Thyroid gland (tissue), 4 donors: ENCODE data around the gene IVD. TPM values are rescaled to one million over a fixed set of nuclear protein-coding genes. Genes with fewer than 3 reads are reported as not detected.

Experiments
- DNase-seq, 2 donors: peaks; one replicate each; pipeline ENCODE4 v3.0.0-alpha.2; 2019
- H3K27ac ChIP-seq, 3 donors: fragments of 200-600 bp; sonication (generic); 1 replicate in 2 of 3; 2 replicates in 1 of 3; pipeline ENCODE4 v1.5.1; 2016 to 2019; ENCODE audit warnings: mild to moderate bottlenecking in 1 of 3, moderate library complexity in 1 of 3
- H3K27me3 ChIP-seq: fragments of 200-600 bp; sonication (generic); one replicate; pipeline ENCODE4 v1.5.1; 2019
- H3K36me3 ChIP-seq, 2 donors: fragments of 200-600 bp; sonication (generic); one replicate each; pipeline ENCODE4 v1.5.1; 2016 to 2019
- H3K4me1 ChIP-seq, 2 donors: fragments of 200-600 bp; sonication (generic); one replicate each; pipeline ENCODE4 v1.5.1; 2017 to 2019
- H3K4me3 ChIP-seq, 3 donors: fragments of 200-600 bp; sonication (generic); replicated peaks in 1 of 3; 1 replicate in 2 of 3; 2 replicates in 1 of 3; pipeline ENCODE4 v1.5.1; 2016; ENCODE audit warnings: mild to moderate bottlenecking in 1 of 3
- H3K9me3 ChIP-seq: fragments of 200-600 bp; sonication (generic); one replicate; pipeline ENCODE4 v1.5.1; 2017
- CTCF ChIP-seq, 6 experiments: fragments of 200-600 bp in 3 of 6; fragments of 450-650 bp in 3 of 6; sonication (generic) in 3 of 6; IDR thresholded peaks; one replicate each; pipeline ENCODE4 v1.5.1; 2016 to 2019; ENCODE audit warnings: antibody characterized with exemption in 6 of 6, mild to moderate bottlenecking in 2 of 6, inconsistent platforms in 1 of 6, moderate library complexity in 1 of 6
- POLR2A ChIP-seq, 2 donors: fragments of 450-650 bp; IDR thresholded peaks; one replicate each; pipeline ENCODE4 v1.6.1; 2017; ENCODE audit warnings: antibody characterized with exemption in 2 of 2, mild to moderate bottlenecking in 2 of 2, moderate library complexity in 1 of 2
- WGBS, 2 donors: methylation state at CpG; one replicate each; pipeline ENCODE4 v1.1.5; 2017; 5-methylcytosine and 5-hydroxymethylcytosine counted together
- intact Hi-C: fragments of 100-400 bp; cut with DNase I; formaldehyde crosslinking; loops from one replicate; pipeline ENCODE4 v1.15.1; 2023
- total RNA-seq, 4 donors: library from RNA; depleted of rRNA; stranded (reverse); fragments of >200 nt; gene quantifications; one replicate each; pipeline ENCODE4 v1.2.3, GENCODE V29; 2016

IVD gene
- total RNA-seq, 4 donors from 2014 or later, result 393 to 723 (median 539) TPM

GRCh38 chr15:40469776-40470390 is 64.3 kb downstream of the IVD start:
- TF ChIP-seq POLR2A (IDR thresholded peaks at IDR 0.05), result no peak
- Histone ChIP-seq H3K9me3 (no peaks in the 10 kb centered on the region), H3K4me3 (peak overlapping the region in 1 of 3 donors; percentile 93), H3K36me3 (peaks cover 16 to 19% of the 10 kb centered on the region in 2 donors), H3K27me3 (no peaks in the 10 kb centered on the region), H3K4me1 (peaks cover 17 to 21% of the 10 kb centered on the region in 2 donors), H3K27ac (peak overlapping the region in 2 of 3 donors; percentile 76 to 94)
- no peak for DNase-seq
- WGBS, 2 donors, result 76 to 79% methylated on average over 6 to 7 of the region's 7 CpGs
- intact Hi-C loops, result no loop called here

GRCh38 chr15:40470423-40471104 is 65.0 kb downstream of the IVD start, which contains the start of gene CHST14:
Gene CHST14 (plus strand): TSS chr15:40470984. CDS start chr15:40471214, 230 bp downstream.
- Histone ChIP-seq H3K4me1 (peaks cover 17 to 21% of the 10 kb centered on the region in 2 donors), H3K9me3 (no peaks in the 10 kb centered on the region), H3K27me3 (no peaks in the 10 kb centered on the region), H3K36me3 (peaks cover 11 to 13% of the 10 kb centered on the region in 2 donors), H3K27ac (peak within 1 kb of the TSS; percentile 73 to 94 (median 76)), H3K4me3 (peak within 1 kb of the TSS; percentile 7 to 93 (median 75))
- intact Hi-C loops, result no loop called here
- 3 to 5% methylated on average over 10 to 15 of the region's 52 CpGs for WGBS, 2 donors
- peak; percentile 59 to 63 for DNase-seq
- no peak for TF ChIP-seq CTCF (IDR thresholded peaks at IDR 0.05)
- peak in 1 of 2 donors; percentile 56 for TF ChIP-seq POLR2A (IDR thresholded peaks at IDR 0.05)

Other genes starting within 250 kb of the IVD start
- gene BUB1B, start 244.7 kb upstream of the IVD start, total RNA-seq, result 1 to 10 TPM in 2 of 4 donors, under 1 TPM in 2; 0.20 to 3.7 (median 1.4) TPM
- 10 to 100 TPM; 33.9 to 63.4 (median 43.9) TPM for gene PAK6, start 166.7 kb upstream of the IVD start, total RNA-seq
- gene ANKRD63, start 122.7 kb upstream of the IVD start, total RNA-seq, result 1 to 10 TPM in 1 of 4 donors, not detected in 3; 2.1 TPM
- 1 to 10 TPM; 1.7 to 7.2 (median 4.1) TPM for gene PLCB2, start 97.9 kb upstream of the IVD start, total RNA-seq
- 10 to 100 TPM; 47.5 to 86.9 (median 63.8) TPM for gene INAFM2, start 82.1 kb upstream of the IVD start, total RNA-seq
- 100 to 1,000 TPM in 2 of 4 donors, 10 to 100 TPM in 2; 54.2 to 126 (median 97.5) TPM for gene CCDC9B, start 64.9 kb upstream of the IVD start, total RNA-seq
- gene PHGR1, start 54.8 kb upstream of the IVD start, total RNA-seq, result not detected
- gene DISP2, start 47.6 kb upstream of the IVD start, total RNA-seq, result 1 to 10 TPM in 3 of 4 donors, under 1 TPM in 1; 0.81 to 5.9 (median 3.6) TPM
- 100 to 1,000 TPM; 216 to 342 (median 251) TPM for gene KNSTRN, start 23.1 kb upstream of the IVD start, total RNA-seq
- 10 to 100 TPM; 20.0 to 50.4 (median 35.1) TPM for gene BAHD1, start 35.2 kb downstream of the IVD start, total RNA-seq
- gene CHST14, start 65.2 kb downstream of the IVD start, total RNA-seq, result 10 to 100 TPM; 15.7 to 22.6 (median 20.1) TPM
- gene CCDC32, start 159.2 kb downstream of the IVD start, total RNA-seq, result 10 to 100 TPM; 36.8 to 49.0 (median 43.7) TPM
- gene RPUSD2, start 163.5 kb downstream of the IVD start, total RNA-seq, result 10 to 100 TPM in 1 of 4 donors, 1 to 10 TPM in 3; 5.8 to 10.1 (median 7.1) TPM
- gene KNL1, start 188.5 kb downstream of the IVD start, total RNA-seq, result 1 to 10 TPM in 2 of 4 donors, under 1 TPM in 2; 0.78 to 3.8 (median 0.93) TPM